Fibroblast of skin of right quadriceps (primary cell): ENCODE data around the gene STAT5B.
"Not testable (repeated sequence)": the region's sequence is repeated elsewhere in the genome, so short reads cannot be mapped to it uniquely, and the experiment has no call there.

ENCODE experiments used
- DNase-seq: peaks from one replicate; pipeline ENCODE4 v3.0.0-alpha.2; 2013

The STAT5B gene

GRCh38 chr17:42191275-42191608, 84.9 kb downstream of the STAT5B start:
- no peak for DNase-seq

GRCh38 chr17:42190491-42191274, 85.5 kb downstream of the STAT5B start:
- DNase-seq: no peak

- DNase-seq: no peak
Observed at GRCh38 chr17:42189651-42189965, 86.6 kb downstream of the STAT5B start.

- DNase-seq: no peak
Observed at GRCh38 chr17:42188749-42189650, 87.2 kb downstream of the STAT5B start.

GRCh38 chr17:42187833-42188232, 88.4 kb downstream of the STAT5B start:
- DNase-seq: no peak

GRCh38 chr17:42186191-42186590, 90.0 kb downstream of the STAT5B start:
- DNase-seq: not testable (repeated sequence)

GRCh38 chr17:42185621-42185930, 90.6 kb downstream of the STAT5B start:
- no peak for DNase-seq

GRCh38 chr17:42184713-42185620, 91.2 kb downstream of the STAT5B start, which contains the start of gene HCRT:
Gene HCRT, minus strand, starts transcription at chr17:42185452. Its CDS starts 87 bp downstream, at chr17:42185365.
- DNase-seq: no peak

- DNase-seq: peak; percentile 61
Observed at GRCh38 chr17:42183741-42184711, 92.2 kb downstream of the STAT5B start.

GRCh38 chr17:42182927-42183734, 93.1 kb downstream of the STAT5B start:
- DNase-seq: peak; percentile 35

- DNase-seq: no peak
Observed at GRCh38 chr17:42181851-42182207, 94.4 kb downstream of the STAT5B start.

GRCh38 chr17:42180922-42181850, 95.0 kb downstream of the STAT5B start, which contains the start of gene KCNH4:
Gene KCNH4, minus strand, starts transcription at chr17:42181142. Its CDS starts 197 bp downstream, at chr17:42180945.
- peak; percentile 44 for DNase-seq

GRCh38 chr17:42180411-42180921, 95.7 kb downstream of the STAT5B start:
- no peak for DNase-seq

- DNase-seq: peak; percentile 38
Observed at GRCh38 chr17:42179911-42180410, 96.2 kb downstream of the STAT5B start.

- no peak for DNase-seq
Observed at GRCh38 chr17:42179335-42179734, 96.9 kb downstream of the STAT5B start.

- DNase-seq: no peak
Observed at GRCh38 chr17:42178817-42179216, 97.4 kb downstream of the STAT5B start.

- no peak for DNase-seq
Observed at GRCh38 chr17:42177684-42178083, 98.5 kb downstream of the STAT5B start.

GRCh38 chr17:42174126-42174783, 101.9 kb downstream of the STAT5B start:
- DNase-seq: no peak

GRCh38 chr17:42171831-42172230, 104.4 kb downstream of the STAT5B start:
- no peak for DNase-seq
